Stimulated activated CD4-positive, alpha-beta T cell treated with anti-CD3 and anti-CD28 coated beads, Interleukin-4, amount 100 ng/mL, for 24 hours (primary cell): ENCODE data around the gene CDK5RAP2.
A peak's percentile ranks its signal among the peaks of the same experiment; 100 is the strongest.

Experiments used
- DNase-seq: peaks from one replicate; pipeline ENCODE4 v3.0.0-alpha.2; 2020

The CDK5RAP2 gene

GRCh38 chr9:120377268-120378159 lies 202.5 kb downstream of the CDK5RAP2 start:
- DNase-seq, result no peak

GRCh38 chr9:120376101-120376500 lies 203.9 kb downstream of the CDK5RAP2 start:
- no peak for DNase-seq

- no peak for DNase-seq
These were observed 204.7 kb downstream of the CDK5RAP2 start for GRCh38 chr9:120375316-120375715.

GRCh38 chr9:120374817-120375216 lies 205.2 kb downstream of the CDK5RAP2 start:
- no peak for DNase-seq

GRCh38 chr9:120374239-120374638 lies 205.7 kb downstream of the CDK5RAP2 start:
- DNase-seq, result no peak

- no peak for DNase-seq
These were observed 207.9 kb downstream of the CDK5RAP2 start for GRCh38 chr9:120372040-120372439.

GRCh38 chr9:120369608-120370220 lies 210.3 kb downstream of the CDK5RAP2 start:
- DNase-seq, result no peak

- DNase-seq, result no peak
These were observed 211.2 kb downstream of the CDK5RAP2 start for GRCh38 chr9:120368799-120369198.

GRCh38 chr9:120366644-120367019 lies 213.3 kb downstream of the CDK5RAP2 start:
- DNase-seq, result no peak

GRCh38 chr9:120365386-120365785 lies 214.6 kb downstream of the CDK5RAP2 start:
- DNase-seq, result no peak

- no peak for DNase-seq
These were observed 216.3 kb downstream of the CDK5RAP2 start for GRCh38 chr9:120363697-120364096.

GRCh38 chr9:120362446-120362845 lies 217.5 kb downstream of the CDK5RAP2 start:
- DNase-seq, result no peak

GRCh38 chr9:120361551-120361950 lies 218.4 kb downstream of the CDK5RAP2 start:
- no peak for DNase-seq

- no peak for DNase-seq
These were observed 219.5 kb downstream of the CDK5RAP2 start for GRCh38 chr9:120360510-120360909.

GRCh38 chr9:120360046-120360445 lies 219.9 kb downstream of the CDK5RAP2 start:
- no peak for DNase-seq

GRCh38 chr9:120358877-120359276 lies 221.1 kb downstream of the CDK5RAP2 start:
- no peak for DNase-seq

- DNase-seq, result no peak
These were observed 226.5 kb downstream of the CDK5RAP2 start for GRCh38 chr9:120353506-120353905.

- DNase-seq, result no peak
These were observed 228.9 kb downstream of the CDK5RAP2 start for GRCh38 chr9:120351106-120351505.

- no peak for DNase-seq
These were observed 229.4 kb downstream of the CDK5RAP2 start for GRCh38 chr9:120350596-120350995.

GRCh38 chr9:120348951-120349429 lies 231.0 kb downstream of the CDK5RAP2 start:
- peak; percentile 6 for DNase-seq

- DNase-seq, result no peak
These were observed 234.6 kb downstream of the CDK5RAP2 start for GRCh38 chr9:120345379-120345778.

- DNase-seq, result no peak
These were observed 235.7 kb downstream of the CDK5RAP2 start for GRCh38 chr9:120344230-120344629.

GRCh38 chr9:120343416-120343815 lies 236.6 kb downstream of the CDK5RAP2 start:
- DNase-seq, result no peak
